GM18520 (cell line): Measurements from ENCODE around the gene CCDC137.
"Not testable (repeated sequence)": the region's sequence is repeated elsewhere in the genome, so short reads cannot be mapped to it uniquely, and the experiment has no call there.

Experiments used
- ATAC-seq: cut with Tn5 transposase; IDR thresholded peaks from one replicate; pipeline ENCODE4 v1.9.1; 2021; ENCODE audit not compliant: unreplicated experiment

CCDC137 gene

GRCh38 chr17:81666342-81667191, at the start of gene CCDC137, which contains the start of gene OXLD1:
CCDC137 (plus strand) TSS chr17:81666737; CDS start chr17:81666767, 30 bp downstream.
OXLD1 (minus strand) TSS chr17:81666605; CDS start chr17:81666577, 28 bp downstream.
- ATAC-seq: peak; percentile 86

- no peak for ATAC-seq
Observed at GRCh38 chr17:81616877-81617276, 49.7 kb upstream of the CCDC137 start.

- not testable (repeated sequence) for ATAC-seq
Observed at GRCh38 chr17:81618307-81618706, 48.2 kb upstream of the CCDC137 start.

GRCh38 chr17:81621494-81622130, 44.9 kb upstream of the CCDC137 start:
- ATAC-seq: no peak

- no peak for ATAC-seq
Observed at GRCh38 chr17:81630274-81630673, 36.3 kb upstream of the CCDC137 start.

GRCh38 chr17:81631482-81631881, 35.1 kb upstream of the CCDC137 start:
- ATAC-seq: no peak

- ATAC-seq: no peak
Observed at GRCh38 chr17:81635431-81635830, 31.1 kb upstream of the CCDC137 start.

- no peak for ATAC-seq
Observed at GRCh38 chr17:81635973-81636504, 30.5 kb upstream of the CCDC137 start.

- ATAC-seq: peak; percentile 97
Observed at GRCh38 chr17:81636505-81637288, 29.8 kb upstream of the CCDC137 start, which contains the start of the genes NPLOC4 and TSPAN10. NPLOC4 (minus strand) TSS chr17:81637112; CDS start chr17:81636930, 182 bp downstream. TSPAN10 (plus strand) TSS chr17:81637196; CDS start chr17:81642413, 5,217 bp downstream.

GRCh38 chr17:81638683-81639082, 27.9 kb upstream of the CCDC137 start:
- ATAC-seq: no peak

- ATAC-seq: no peak
Observed at GRCh38 chr17:81640011-81640410, 26.5 kb upstream of the CCDC137 start.

- no peak for ATAC-seq
Observed at GRCh38 chr17:81641825-81642489, 24.6 kb upstream of the CCDC137 start.

GRCh38 chr17:81644496-81644895, 22.0 kb upstream of the CCDC137 start:
- ATAC-seq: no peak

GRCh38 chr17:81644976-81645952, 21.3 kb upstream of the CCDC137 start:
- no peak for ATAC-seq

GRCh38 chr17:81646869-81647600, 19.5 kb upstream of the CCDC137 start:
- no peak for ATAC-seq

- no peak for ATAC-seq
Observed at GRCh38 chr17:81647640-81648012, 18.9 kb upstream of the CCDC137 start.

- ATAC-seq: no peak
Observed at GRCh38 chr17:81648013-81648706, 18.4 kb upstream of the CCDC137 start.

- no peak for ATAC-seq
Observed at GRCh38 chr17:81648707-81649085, 17.8 kb upstream of the CCDC137 start.
